HFFc6 (cell line): ENCODE measurements around the gene SYCP1. TPM values are rescaled to one million over a fixed set of nuclear protein-coding genes. Genes with fewer than 3 reads are reported as not detected.

Experiments used
- DNase-seq: peaks from one replicate; pipeline ENCODE4 v3.0.0-alpha.2; 2018
- H3K27ac Mint-ChIP-seq: 2 replicates; pipeline ENCODE4 v1.8.0; 2020; ENCODE audit warnings: mild to moderate bottlenecking, mixed read lengths
- H3K27me3 Mint-ChIP-seq: 2 replicates; pipeline ENCODE4 v1.8.0; 2021; ENCODE audit warnings: mild to moderate bottlenecking, moderate library complexity, mixed read lengths; ENCODE audit not compliant: insufficient read depth
- H3K36me3 Mint-ChIP-seq: 2 replicates; pipeline ENCODE4 v1.8.0; 2021; ENCODE audit warnings: low read depth, mixed read lengths
- H3K4me1 Mint-ChIP-seq: 2 replicates; pipeline ENCODE4 v1.8.0; 2020; ENCODE audit warnings: low read depth, mixed read lengths
- H3K4me3 Mint-ChIP-seq: 2 replicates; pipeline ENCODE4 v1.8.0; 2020; ENCODE audit warnings: mild to moderate bottlenecking, moderate library complexity, mixed read lengths
- H3K9me3 Mint-ChIP-seq: 2 replicates; pipeline ENCODE4 v1.8.0; 2020; ENCODE audit warnings: mild to moderate bottlenecking, mixed read lengths
- total RNA-seq, 6 experiments: library from RNA; stranded (reverse); fragmentation: NEBNext Ultra II Directional; extraction: Animal tissue kit (Norgen Biotek cat#: 25700); gene quantifications; 2 replicates in 1 of 6; 3 replicates in 5 of 6; pipeline ENCODE4 v1.2.3, GENCODE V29; 2021
- TF ChIP-seq, protein P1 (sequence below): fragments of 200-600 bp; sonication (generic); IDR thresholded peaks from 2 replicates; pipeline ENCODE4 v1.5.0; 2021; ENCODE audit warnings: antibody characterized with exemption, mild to moderate bottlenecking

Gene SYCP1
- total RNA-seq, 6 experiments from 2014 or later: not detected

DNA sequence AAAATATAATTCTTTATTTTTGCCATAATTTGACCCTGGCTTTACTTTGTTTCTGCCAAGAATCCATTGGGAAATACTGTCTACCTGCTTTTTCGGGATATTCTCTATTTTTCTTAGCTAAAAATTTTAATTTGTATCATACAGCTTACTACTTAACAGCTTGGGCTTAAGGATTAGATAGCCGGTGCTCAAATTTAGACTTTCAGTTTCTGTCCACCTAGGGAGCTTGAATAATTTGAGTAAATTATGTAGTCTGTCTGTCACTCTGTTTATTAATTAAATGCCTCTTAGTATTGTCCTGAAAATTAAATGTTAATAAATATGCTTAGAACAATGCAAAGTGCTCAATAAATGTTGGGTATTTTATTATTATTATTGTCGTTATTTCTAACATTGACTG is 6.7 kb downstream of the SYCP1 start:
- no peak for DNase-seq
- Mint-ChIP-seq H3K36me3 (no peaks in the 10 kb centered on the region), H3K9me3 (no peaks in the 10 kb centered on the region), H3K27ac (no peak overlapping the region), H3K27me3 (peaks cover 4% of the 10 kb centered on the region; the same call in 1 of the 2 replicates), H3K4me3 (no peak overlapping the region), H3K4me1 (no peaks in the 10 kb centered on the region)
- TF ChIP-seq, protein P1, sequence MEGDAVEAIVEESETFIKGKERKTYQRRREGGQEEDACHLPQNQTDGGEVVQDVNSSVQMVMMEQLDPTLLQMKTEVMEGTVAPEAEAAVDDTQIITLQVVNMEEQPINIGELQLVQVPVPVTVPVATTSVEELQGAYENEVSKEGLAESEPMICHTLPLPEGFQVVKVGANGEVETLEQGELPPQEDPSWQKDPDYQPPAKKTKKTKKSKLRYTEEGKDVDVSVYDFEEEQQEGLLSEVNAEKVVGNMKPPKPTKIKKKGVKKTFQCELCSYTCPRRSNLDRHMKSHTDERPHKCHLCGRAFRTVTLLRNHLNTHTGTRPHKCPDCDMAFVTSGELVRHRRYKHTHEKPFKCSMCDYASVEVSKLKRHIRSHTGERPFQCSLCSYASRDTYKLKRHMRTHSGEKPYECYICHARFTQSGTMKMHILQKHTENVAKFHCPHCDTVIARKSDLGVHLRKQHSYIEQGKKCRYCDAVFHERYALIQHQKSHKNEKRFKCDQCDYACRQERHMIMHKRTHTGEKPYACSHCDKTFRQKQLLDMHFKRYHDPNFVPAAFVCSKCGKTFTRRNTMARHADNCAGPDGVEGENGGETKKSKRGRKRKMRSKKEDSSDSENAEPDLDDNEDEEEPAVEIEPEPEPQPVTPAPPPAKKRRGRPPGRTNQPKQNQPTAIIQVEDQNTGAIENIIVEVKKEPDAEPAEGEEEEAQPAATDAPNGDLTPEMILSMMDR: no peak

DNA sequence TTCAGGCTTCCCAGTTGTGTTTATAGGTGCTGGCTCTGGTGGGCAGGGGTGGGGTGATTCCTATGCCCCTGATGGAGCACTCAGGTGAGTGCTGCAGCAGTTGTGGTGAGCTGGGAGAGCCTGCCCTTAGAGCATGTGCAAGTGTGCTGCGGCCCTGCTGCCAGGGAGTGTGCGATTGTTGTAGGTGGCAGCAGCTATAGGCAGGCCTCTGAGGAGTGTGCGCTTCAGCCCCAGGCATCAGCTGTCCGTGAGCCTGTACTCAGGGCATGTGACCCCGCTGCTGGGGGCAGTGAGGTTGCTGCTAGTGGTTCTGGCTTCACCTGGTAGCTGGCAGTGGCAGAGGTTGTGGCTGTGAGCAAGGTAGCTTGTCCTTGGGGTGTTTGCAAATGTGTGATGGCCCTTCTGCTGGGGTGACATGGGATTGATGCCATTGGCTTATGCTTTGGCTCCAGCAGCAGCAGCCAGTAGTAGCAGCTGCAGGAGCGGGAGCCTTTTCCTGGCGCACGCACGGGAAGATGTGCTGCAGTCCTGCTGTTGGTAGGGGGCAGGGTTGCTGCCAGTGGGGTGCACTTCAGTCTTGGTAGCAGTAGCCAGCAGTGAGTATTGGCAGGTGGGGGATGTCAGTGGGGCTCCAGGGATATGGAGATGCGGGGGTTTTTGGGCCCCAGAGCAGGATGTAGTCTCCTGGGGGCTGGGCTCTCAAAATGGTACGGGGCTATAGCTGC is 37.7 kb downstream of the SYCP1 start:
- Mint-ChIP-seq H3K36me3 (no peaks in the 10 kb centered on the region), H3K27me3 (peaks cover 7% of the 10 kb centered on the region), H3K4me3 (no peak overlapping the region), H3K4me1 (no peaks in the 10 kb centered on the region), H3K9me3 (no peaks in the 10 kb centered on the region), H3K27ac (no peak overlapping the region)
- no peak for DNase-seq
- TF ChIP-seq, protein P1: no peak

DNA sequence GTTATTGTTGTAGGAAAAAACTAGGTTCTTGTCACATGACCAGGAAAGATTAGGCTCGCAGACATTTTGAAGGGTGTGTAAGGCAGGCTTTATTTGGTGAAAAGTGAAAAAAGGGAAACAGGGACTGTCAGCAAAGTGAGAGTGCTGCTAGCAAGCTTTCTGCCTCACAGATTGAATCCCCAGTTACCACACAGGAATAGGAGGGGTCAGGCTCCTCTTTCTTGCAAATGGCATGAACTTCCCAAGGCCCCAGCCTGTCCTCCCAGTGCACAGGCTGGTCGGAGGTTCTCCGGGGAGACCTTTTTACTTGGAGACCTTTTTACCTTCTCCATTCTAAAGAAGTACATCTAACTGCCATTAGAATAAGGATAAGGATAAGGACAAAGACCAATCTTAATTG is 42.1 kb downstream of the SYCP1 start:
- DNase-seq: no peak
- TF ChIP-seq, protein P1: no peak
- H3K4me3 Mint-ChIP-seq: no peak overlapping the region
- H3K27ac Mint-ChIP-seq: no peak overlapping the region
- H3K27me3 Mint-ChIP-seq: peaks cover 9% of the 10 kb centered on the region
- H3K9me3 Mint-ChIP-seq: no peaks in the 10 kb centered on the region
- peaks cover 3% of the 10 kb centered on the region; the same call in 1 of the 2 replicates for H3K4me1 Mint-ChIP-seq
- no peaks in the 10 kb centered on the region for H3K36me3 Mint-ChIP-seq

DNA sequence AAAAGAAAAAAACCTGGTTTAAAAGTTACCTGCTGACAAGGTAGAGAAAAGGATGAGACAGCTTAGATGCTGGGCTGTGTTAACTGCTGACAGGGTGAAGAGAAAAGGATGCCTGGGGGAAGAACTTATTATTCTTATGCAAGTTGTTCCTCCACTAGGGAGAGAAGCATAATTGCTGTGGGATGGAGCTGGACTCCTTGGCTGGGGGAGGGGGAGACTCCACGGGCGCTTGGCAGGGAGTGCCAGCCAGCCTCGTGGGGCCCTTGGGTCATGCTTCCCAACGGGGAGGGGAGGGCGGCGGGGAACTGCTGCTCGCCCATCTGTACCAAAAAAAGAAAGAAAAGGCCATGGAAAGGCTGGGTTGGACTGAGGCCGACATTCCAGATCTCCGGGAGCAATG is 47.2 kb downstream of the SYCP1 start:
- Mint-ChIP-seq H3K4me3 (peak overlapping the region; percentile 20; the same call in 1 of the 2 replicates), H3K36me3 (no peaks in the 10 kb centered on the region), H3K27me3 (peaks cover 9% of the 10 kb centered on the region), H3K27ac (no peak overlapping the region), H3K9me3 (no peaks in the 10 kb centered on the region), H3K4me1 (peaks cover 8% of the 10 kb centered on the region; the same call in 1 of the 2 replicates)
- DNase-seq: no peak
- TF ChIP-seq, protein P1: no peak

DNA sequence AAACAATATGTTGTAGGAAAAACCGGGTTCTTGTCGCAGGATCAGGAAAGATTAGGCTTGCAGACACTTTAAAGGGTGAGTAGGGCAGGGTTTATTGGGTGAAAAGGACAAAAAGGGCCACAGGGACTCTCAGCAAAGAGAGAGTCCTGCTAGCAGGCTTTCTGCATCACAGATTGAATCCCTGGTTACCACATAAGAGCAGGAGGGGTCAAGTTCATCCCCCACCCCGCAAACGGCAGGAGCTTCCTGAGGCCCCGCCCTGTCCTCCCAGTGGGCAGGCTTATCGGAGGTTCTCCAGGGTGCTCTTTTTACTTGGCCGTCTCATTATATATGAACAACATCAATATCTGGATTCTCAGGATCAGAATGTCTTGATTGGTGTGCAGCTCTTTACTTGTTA is 47.7 kb downstream of the SYCP1 start:
- TF ChIP-seq, protein P1: no peak
- no peak overlapping the region for H3K27ac Mint-ChIP-seq
- H3K9me3 Mint-ChIP-seq: no peaks in the 10 kb centered on the region
- H3K27me3 Mint-ChIP-seq: peaks cover 9% of the 10 kb centered on the region
- peaks cover 8% of the 10 kb centered on the region; the same call in 1 of the 2 replicates for H3K4me1 Mint-ChIP-seq
- peak overlapping the region; percentile 20; the same call in 1 of the 2 replicates for H3K4me3 Mint-ChIP-seq
- DNase-seq: no peak
- H3K36me3 Mint-ChIP-seq: no peaks in the 10 kb centered on the region
